Body of pancreas (tissue), 4 donors: ENCODE data around the gene FIBP.
A peak's percentile ranks its signal among the peaks of the same experiment; 100 is the strongest.

Experiments used
- POLR2A ChIP-seq, 3 donors: fragments of 450-650 bp; IDR thresholded peaks; one replicate each; pipeline ENCODE4 v1.6.1; 2016; ENCODE audit warnings: antibody characterized with exemption in 3 of 3, mild to moderate bottlenecking in 2 of 3
- TF ChIP-seq, protein P1 (sequence below), 7 experiments: fragments of 450-650 bp in 4 of 7; fragments of 200-600 bp in 3 of 7; sonication (generic) in 3 of 7; IDR thresholded peaks; one replicate each; pipeline ENCODE4 v1.5.1; 2016 to 2019; ENCODE audit warnings: antibody characterized with exemption in 7 of 7

DNA sequence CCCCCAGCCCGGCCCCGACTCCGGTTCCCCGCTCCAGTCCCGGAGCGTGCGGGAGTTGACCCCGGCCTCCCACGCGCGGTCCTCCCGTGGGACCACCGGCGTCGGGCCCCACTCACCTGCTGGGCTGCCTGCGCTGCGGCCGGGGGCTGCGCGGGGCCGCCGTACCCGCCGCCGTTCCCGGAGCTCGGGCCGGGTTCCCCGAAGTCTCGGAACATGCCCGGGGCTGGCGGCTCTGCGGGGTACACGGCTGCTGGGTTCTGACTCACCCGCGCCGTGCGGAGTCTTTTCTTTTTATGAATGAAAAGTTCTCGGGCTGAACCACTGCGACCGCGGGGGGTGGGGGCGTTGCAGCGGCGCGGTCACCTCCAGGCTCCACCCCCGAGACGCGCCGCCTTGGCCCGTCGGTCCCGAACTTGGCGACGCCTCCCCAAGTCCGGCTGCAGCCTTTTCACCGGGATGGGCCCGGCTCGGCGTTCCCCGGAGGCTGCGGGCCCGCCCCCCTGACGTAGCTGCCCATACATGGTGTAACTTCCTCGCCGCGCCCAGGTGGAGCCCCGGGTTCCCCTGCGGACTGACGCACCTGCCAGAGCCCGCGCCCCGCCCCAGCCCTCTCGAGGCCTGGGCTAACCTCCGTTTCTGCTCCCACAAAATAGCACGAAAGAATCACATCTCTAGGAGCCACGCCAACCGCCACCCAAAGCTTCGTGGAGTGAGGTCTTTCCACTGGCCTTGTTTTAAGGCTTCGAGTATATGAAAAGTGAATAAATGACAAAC is 12.0 kb upstream of the FIBP start, which contains the start of gene FOSL1:
- TF ChIP-seq POLR2A (IDR thresholded peaks at IDR 0.05): peak; percentile 39 to 71 (median 68)
- TF ChIP-seq, protein P1, sequence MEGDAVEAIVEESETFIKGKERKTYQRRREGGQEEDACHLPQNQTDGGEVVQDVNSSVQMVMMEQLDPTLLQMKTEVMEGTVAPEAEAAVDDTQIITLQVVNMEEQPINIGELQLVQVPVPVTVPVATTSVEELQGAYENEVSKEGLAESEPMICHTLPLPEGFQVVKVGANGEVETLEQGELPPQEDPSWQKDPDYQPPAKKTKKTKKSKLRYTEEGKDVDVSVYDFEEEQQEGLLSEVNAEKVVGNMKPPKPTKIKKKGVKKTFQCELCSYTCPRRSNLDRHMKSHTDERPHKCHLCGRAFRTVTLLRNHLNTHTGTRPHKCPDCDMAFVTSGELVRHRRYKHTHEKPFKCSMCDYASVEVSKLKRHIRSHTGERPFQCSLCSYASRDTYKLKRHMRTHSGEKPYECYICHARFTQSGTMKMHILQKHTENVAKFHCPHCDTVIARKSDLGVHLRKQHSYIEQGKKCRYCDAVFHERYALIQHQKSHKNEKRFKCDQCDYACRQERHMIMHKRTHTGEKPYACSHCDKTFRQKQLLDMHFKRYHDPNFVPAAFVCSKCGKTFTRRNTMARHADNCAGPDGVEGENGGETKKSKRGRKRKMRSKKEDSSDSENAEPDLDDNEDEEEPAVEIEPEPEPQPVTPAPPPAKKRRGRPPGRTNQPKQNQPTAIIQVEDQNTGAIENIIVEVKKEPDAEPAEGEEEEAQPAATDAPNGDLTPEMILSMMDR (IDR thresholded peaks at IDR 0.05): peak in 2 of 7 experiments; percentile 1 to 3
